SK-N-SH (cell line): Measurements from ENCODE around the gene ZNF236. TPM values are rescaled to one million over a fixed set of nuclear protein-coding genes. Genes with fewer than 3 reads are reported as not detected.

Experiments
- CTCF ChIA-PET: fragments of 300-600, 350-600 bp; formaldehyde crosslinking; extraction: SDS; loops from one replicate; lab custom pipeline; 2021; lab: Yijun Ruan, JAX
- POLR2A ChIA-PET: fragments of 350-600 bp; sonication (Branson Sonifier 250); formaldehyde crosslinking; extraction: SDS; loops from one replicate; lab custom pipeline; 2020; ENCODE audit warnings: antibody characterized with exemption, inconsistent platforms; lab: Yijun Ruan, JAX
- DNase-seq: peaks from one replicate; pipeline ENCODE4 v3.0.0; 2012
- H2AFZ ChIP-seq: fragments of 200-600 bp; sonication (generic); 2 replicates; pipeline ENCODE4 v1.8.1; 2016; ENCODE audit warnings: antibody characterized with exemption, mild to moderate bottlenecking, low read depth
- H3F3A ChIP-seq: fragments of 200-600 bp; sonication (generic); replicated peaks from 2 replicates; pipeline ENCODE3; 2016; ENCODE audit warnings: antibody characterized with exemption, mild to moderate bottlenecking; ENCODE audit not compliant: insufficient read depth
- H3K27ac ChIP-seq, 2 experiments: fragments of 200-500 bp in 1 of 2; fragments of 200-600 bp in 1 of 2; sonication (Bioruptor generic) in 1 of 2; sonication (generic), shearing (Covaris generic) in 1 of 2; 2 replicates each; pipeline versions ENCODE4 v1.5.1 to v1.6.1; 2014 to 2016; ENCODE audit warnings: low read depth in 2 of 2, inconsistent platforms in 1 of 2, low read length in 1 of 2, mild to moderate bottlenecking in 1 of 2, mixed read lengths in 1 of 2
- H3K27me3 ChIP-seq: fragments of 200-600 bp; sonication (generic), shearing (Covaris generic); 2 replicates; pipeline ENCODE4 v1.6.1; 2016; ENCODE audit warnings: mixed run types; ENCODE audit not compliant: insufficient read depth
- H3K36me3 ChIP-seq, 2 experiments: fragments of 200-500 bp in 1 of 2; fragments of 200-600 bp in 1 of 2; sonication (Bioruptor generic) in 1 of 2; sonication (generic) in 1 of 2; replicated peaks in 1 of 2; 2 replicates each; pipeline versions ENCODE3 to v1.5.1; 2014 to 2016; ENCODE audit warnings: low read length in 1 of 2, mild to moderate bottlenecking in 1 of 2; ENCODE audit not compliant: insufficient read depth in 2 of 2, control insufficient read depth in 1 of 2
- H3K4me1 ChIP-seq, 2 experiments: fragments of 200-500 bp in 1 of 2; fragments of 200-600 bp in 1 of 2; sonication (Bioruptor generic) in 1 of 2; sonication (generic), shearing (Covaris generic) in 1 of 2; 2 replicates each; pipeline versions ENCODE4 v1.5.1 to v1.6.1; 2014 to 2016; ENCODE audit warnings: low read depth in 1 of 2, low read length in 1 of 2, mixed run types in 1 of 2; ENCODE audit not compliant: insufficient read depth in 2 of 2, control insufficient read depth in 1 of 2
- H3K4me2 ChIP-seq: fragments of 200-600 bp; sonication (generic), shearing (Covaris generic); 2 replicates; pipeline ENCODE4 v1.6.1; 2017; ENCODE audit warnings: mixed run types
- H3K4me3 ChIP-seq, 2 experiments: fragments of 200-500 bp in 1 of 2; fragments of 200-600 bp in 1 of 2; sonication (Bioruptor generic) in 1 of 2; sonication (generic), shearing (Covaris generic) in 1 of 2; 2 replicates each; pipeline versions ENCODE4 v1.5.1 to v1.8.1; 2014 to 2016; ENCODE audit warnings: low read depth in 2 of 2, inconsistent platforms in 1 of 2, low read length in 1 of 2, mild to moderate bottlenecking in 1 of 2, mixed read lengths in 1 of 2, moderate library complexity in 1 of 2
- H3K79me2 ChIP-seq: fragments of 200-600 bp; sonication (generic); 2 replicates; pipeline ENCODE4 v1.8.1; 2017; ENCODE audit warnings: mild to moderate bottlenecking; ENCODE audit not compliant: insufficient read depth
- H3K9ac ChIP-seq: fragments of 200-600 bp; sonication (generic); 2 replicates; pipeline ENCODE4 v1.6.1; 2017; ENCODE audit warnings: mixed run types
- H3K9me2 ChIP-seq: fragments of 200-600 bp; sonication (generic); 2 replicates; pipeline ENCODE4 v1.6.1; 2017; ENCODE audit warnings: mixed run types
- H3K9me3 ChIP-seq: fragments of 200-600 bp; sonication (generic); 2 replicates; pipeline ENCODE4 v1.6.1; 2017; ENCODE audit warnings: mixed run types, mild to moderate bottlenecking, moderate library complexity
- H4K20me1 ChIP-seq: fragments of 200-600 bp; sonication (generic); 2 replicates; pipeline ENCODE4 v1.6.1; 2017; ENCODE audit warnings: mild to moderate bottlenecking, mixed run types; ENCODE audit not compliant: insufficient read depth
- CHD2 ChIP-seq: fragments of 150-350 bp; IDR thresholded peaks from 2 replicates; pipeline ENCODE4 v1.6.1; 2018; ENCODE audit warnings: low read length; ENCODE audit not compliant: partially characterized antibody
- CTCF ChIP-seq: fragments of 200-600 bp; sonication (generic); IDR thresholded peaks from 2 replicates; pipeline ENCODE4 v1.6.1; 2017; ENCODE audit warnings: antibody characterized with exemption, mild to moderate bottlenecking, moderate library complexity
- ELF1 ChIP-seq: IDR thresholded peaks from 2 replicates; pipeline ENCODE4 v1.4.0; 2012
- EP300 ChIP-seq, 2 experiments: IDR thresholded peaks; 2 replicates each; pipeline versions ENCODE4 v1.4.0 to v1.6.1; 2012; ENCODE audit warnings: borderline replicate concordance in 1 of 2, low read depth in 1 of 2, low read length in 1 of 2
- FOSL2 ChIP-seq: IDR thresholded peaks from 2 replicates; pipeline ENCODE4 v1.4.0; 2012; ENCODE audit warnings: low read depth, mild to moderate bottlenecking, moderate library complexity, borderline replicate concordance
- GATA2 ChIP-seq: sonication (generic); formaldehyde crosslinking; IDR thresholded peaks from 2 replicates; pipeline ENCODE4 v1.5.0; 2020; ENCODE audit warnings: mild to moderate bottlenecking, missing genetic modification reagents
- MAX ChIP-seq: IDR thresholded peaks from 2 replicates; pipeline ENCODE4 v1.4.0; 2012; ENCODE audit warnings: low read depth
- NRF1 ChIP-seq: IDR thresholded peaks from 2 replicates; pipeline ENCODE4 v1.6.1; 2012; ENCODE audit warnings: low read depth, mild to moderate bottlenecking, low read length
- RAD21 ChIP-seq: IDR thresholded peaks from 2 replicates; pipeline ENCODE4 v1.6.1; 2012; ENCODE audit warnings: mild to moderate bottlenecking, low read length
- RCOR1 ChIP-seq: fragments of 150-350 bp; IDR thresholded peaks from 2 replicates; pipeline ENCODE4 v1.6.1; 2017; ENCODE audit warnings: antibody characterized with exemption, low read length
- REST ChIP-seq: IDR thresholded peaks from 2 replicates; pipeline ENCODE4 v1.6.1; 2012; ENCODE audit warnings: mild to moderate bottlenecking, low read depth, low read length, moderate library complexity
- RFX5 ChIP-seq: IDR thresholded peaks from 2 replicates; pipeline ENCODE4 v1.6.1; 2012; ENCODE audit warnings: mild to moderate bottlenecking, improper control_type of control experiment, low read length
- RXRA ChIP-seq: IDR thresholded peaks from 2 replicates; pipeline ENCODE4 v1.4.0; 2012; ENCODE audit warnings: low read depth, mild to moderate bottlenecking, borderline replicate concordance
- SIN3A ChIP-seq: IDR thresholded peaks from 2 replicates; pipeline ENCODE4 v1.6.1; 2012; ENCODE audit warnings: low read depth, mild to moderate bottlenecking, low read length, moderate library complexity, borderline replicate concordance
- SMC3 ChIP-seq: IDR thresholded peaks from 2 replicates; pipeline ENCODE4 v1.6.1; 2012; ENCODE audit warnings: low read depth, low read length, improper control_type of control experiment
- TCF12 ChIP-seq: IDR thresholded peaks from 2 replicates; pipeline ENCODE4 v1.4.0; 2012
- USF1 ChIP-seq: IDR thresholded peaks from 2 replicates; pipeline ENCODE4 v1.4.0; 2012; ENCODE audit warnings: low read depth, borderline replicate concordance
- USF2 ChIP-seq: fragments of 150-350 bp; IDR thresholded peaks from 2 replicates; pipeline ENCODE4 v1.6.1; 2017; ENCODE audit warnings: antibody characterized with exemption, low read length, low read depth, borderline replicate concordance
- YY1 ChIP-seq: IDR thresholded peaks from 2 replicates; pipeline ENCODE4 v1.4.0; 2012; ENCODE audit warnings: low read depth, mild to moderate bottlenecking
- WGBS: methylation state at CpG from one replicate; pipeline ENCODE4 v1.1.6; 2017; ENCODE audit warnings: low lambda C conversion rate; 5-methylcytosine and 5-hydroxymethylcytosine counted together
- polyA plus RNA-seq, 3 experiments: library from polyadenylated mRNA; depleted of rRNA; stranded (reverse); fragments of >200 nt; gene quantifications; 2 replicates each; pipeline ENCODE4 v1.2.3, GENCODE V29; 2012

Gene ZNF236
- polyA plus RNA-seq, 1 of the 3 experiments (the other 2 are of a cell fraction) = 4.2 TPM

GRCh38 chr18:76922107-76922506 is 99.8 kb downstream of the ZNF236 start:
- WGBS = 68% methylated on average over 10 of the region's 10 CpGs
- Histone ChIP-seq H3K9me2 (no peaks in the 10 kb centered on the region), H3K9me3 (no peaks in the 10 kb centered on the region), H3F3A (no peaks in the 10 kb centered on the region), H3K9ac (no peak overlapping the region), H3K79me2 (no peaks in the 10 kb centered on the region), H3K27ac (no peak overlapping the region), H4K20me1 (no peaks in the 10 kb centered on the region), H3K4me2 (no peak overlapping the region), H3K4me3 (no peak overlapping the region), H2AFZ (no peak overlapping the region), H3K27me3 (no peaks in the 10 kb centered on the region), H3K36me3 (peaks cover 24 to 55% of the 10 kb centered on the region in 2 experiments), H3K4me1 (no peaks in the 10 kb centered on the region)
- ChIA-PET CTCF (interaction anchor here (0.6 to 12.6 kb wide), 36 partner anchors 9 to 285 kb away, joined by 3 to 191 read pairs (median 5); no protein-coding TSS in a partner anchor), POLR2A (no interaction called here)
- DNase-seq = peak; percentile 83
- TF ChIP-seq USF2 (no peak), SIN3A (no peak), CHD2 (peak; percentile 22), GATA2 (CRISPR knock-in tag) (peak; percentile 62; the same call in 1 of the 2 replicates), RFX5 (no peak), RCOR1 (peak; percentile 48; the same call in 1 of the 2 replicates), SMC3 (peak; percentile 67; the same call in 1 of the 2 replicates), NRF1 (no peak), RAD21 (peak; percentile 92), EP300 (IDR thresholded peaks at IDR 0.05; ENCODE audit: borderline replicate concordance in 1 of 2, low read depth in 1 of 2, low read length in 1 of 2) (no peak), CTCF (peak; percentile 41)

- no peaks in the 10 kb centered on the region for H3K9me3 ChIP-seq
- H3K9ac ChIP-seq = no peak overlapping the region
- H3K4me1 ChIP-seq = no peaks in the 10 kb centered on the region
- peaks cover 28 to 65% of the 10 kb centered on the region in 2 experiments for H3K36me3 ChIP-seq
- H3K27ac ChIP-seq = no peak overlapping the region
- peak overlapping the region in 1 of 2 experiments; percentile 14; a peak in 1 of 4 replicates for H3K4me3 ChIP-seq
- DNase-seq = peak; percentile 27
- H2AFZ ChIP-seq = no peak overlapping the region
- POLR2A ChIA-PET = no interaction called here
- H3K79me2 ChIP-seq = no peaks in the 10 kb centered on the region
- H3K4me2 ChIP-seq = no peak overlapping the region
- H3K9me2 ChIP-seq = no peaks in the 10 kb centered on the region
- no peaks in the 10 kb centered on the region for H3F3A ChIP-seq
- H4K20me1 ChIP-seq = no peaks in the 10 kb centered on the region
- 65% methylated on average over 3 of the region's 3 CpGs for WGBS
- no peaks in the 10 kb centered on the region for H3K27me3 ChIP-seq
- CTCF ChIA-PET = interaction anchor here (0.7 to 12.6 kb wide), 11 partner anchors 11 to 139 kb away, joined by 3 to 191 read pairs (median 4); no protein-coding TSS in a partner anchor
- TF ChIP-seq ELF1 (no peak), MAX (no peak), FOSL2 (no peak), REST (no peak), YY1 (no peak), USF2 (no peak), TCF12 (no peak), RXRA (no peak), USF1 (no peak), GATA2 (CRISPR knock-in tag) (no peak)
These were observed 101.2 kb downstream of the ZNF236 start for GRCh38 chr18:76923485-76924085.
